GM21526 (cell line): ENCODE data around the gene MCCC1.
"Not testable (repeated sequence)": the region's sequence is repeated elsewhere in the genome, so short reads cannot be mapped to it uniquely, and the experiment has no call there.

Source experiments
- ATAC-seq: cut with Tn5 transposase; IDR thresholded peaks from one replicate; pipeline ENCODE4 v1.9.1; 2021; ENCODE audit warnings: moderate library complexity; ENCODE audit not compliant: unreplicated experiment, low FRiP score

Gene MCCC1

DNA sequence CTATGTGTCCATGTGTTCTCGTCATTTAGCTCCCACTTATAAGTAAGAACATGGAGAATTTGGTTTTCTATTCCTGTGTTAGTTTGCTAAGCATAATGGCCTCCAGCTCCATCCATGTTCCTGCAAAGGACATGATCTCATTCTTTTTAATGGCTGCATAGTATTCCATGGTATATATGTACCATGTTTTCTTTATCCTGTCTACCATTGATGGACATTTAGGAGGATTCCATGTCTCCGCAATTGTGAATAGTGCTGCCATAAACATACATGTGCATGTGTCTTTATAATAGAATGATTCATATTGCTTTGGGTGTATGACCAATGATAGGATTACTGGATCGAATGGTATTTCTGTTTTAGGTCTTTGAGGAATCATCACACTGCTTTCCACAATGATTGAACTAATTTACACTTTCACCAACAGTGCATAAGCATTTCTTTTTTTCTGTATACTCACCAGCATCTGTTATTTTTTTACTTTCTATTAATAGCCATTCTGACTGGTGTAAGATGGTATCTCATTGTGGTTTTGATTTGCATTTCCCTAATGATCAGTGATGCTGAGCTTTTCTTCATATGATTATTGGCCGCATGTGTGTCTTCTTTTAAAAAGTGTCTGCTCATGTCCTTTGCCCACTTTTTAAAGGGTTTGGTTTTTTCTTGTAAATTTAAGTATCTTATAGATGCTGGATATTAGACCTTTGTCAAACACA lies 105.7 kb downstream of the MCCC1 start:
- ATAC-seq, result not testable (repeated sequence)

DNA sequence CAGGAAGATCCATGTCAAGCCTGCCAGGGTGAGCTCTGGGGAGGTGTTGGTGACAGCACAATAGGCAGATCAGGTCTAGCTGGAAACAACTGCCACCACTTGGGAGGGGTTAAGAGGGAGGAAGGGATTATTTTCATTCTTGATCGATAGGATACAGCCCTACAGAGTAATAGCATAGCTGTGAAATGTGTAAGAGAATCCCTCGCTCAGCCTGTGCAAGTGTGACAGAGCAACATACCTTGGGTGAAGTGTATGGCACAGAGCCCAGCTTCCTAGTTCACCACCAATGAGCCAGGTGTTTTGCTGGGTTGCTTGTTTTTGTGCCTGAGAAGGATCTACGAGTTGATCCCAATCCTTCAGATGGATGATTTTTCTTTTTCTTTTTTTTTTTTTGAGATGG lies 109.7 kb downstream of the MCCC1 start:
- ATAC-seq, result no peak

DNA sequence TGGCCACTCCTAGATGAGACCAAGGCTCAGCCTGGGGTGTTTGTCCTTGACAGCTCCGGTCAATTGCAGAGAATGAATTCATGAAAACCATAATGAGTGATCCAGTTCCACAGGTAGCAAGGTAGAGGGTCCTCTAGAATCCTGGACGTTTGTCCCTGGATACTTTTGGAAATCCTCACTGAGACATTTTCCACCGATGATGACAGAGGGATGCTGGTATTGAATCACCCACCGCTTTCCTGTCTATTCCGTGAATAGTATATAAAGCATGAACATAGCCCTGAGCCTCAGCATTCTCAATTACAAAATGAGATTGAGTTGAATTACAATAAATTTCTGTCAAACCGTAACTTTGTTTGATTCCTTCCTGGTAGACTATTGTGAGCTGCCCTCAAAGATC lies 113.3 kb downstream of the MCCC1 start:
- ATAC-seq, result no peak

DNA sequence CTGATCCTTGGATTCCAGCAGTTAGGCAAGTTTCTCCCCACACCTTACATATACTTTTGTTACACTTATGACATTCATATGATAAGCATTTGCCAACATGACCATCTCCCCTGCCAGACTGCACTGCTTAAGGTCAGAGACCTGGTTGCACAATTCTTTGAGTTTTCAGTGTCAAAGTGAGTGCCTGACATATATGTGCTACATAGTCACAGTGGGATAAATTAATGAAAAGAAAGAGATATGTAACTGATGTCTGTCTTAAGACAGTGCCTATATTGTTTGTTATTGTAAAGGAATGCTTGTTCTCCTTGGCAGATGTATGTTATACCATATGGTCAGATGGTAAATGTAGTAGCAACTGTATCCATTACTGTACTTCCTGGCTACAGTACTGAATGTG lies 115.4 kb downstream of the MCCC1 start:
- ATAC-seq, result no peak

DNA sequence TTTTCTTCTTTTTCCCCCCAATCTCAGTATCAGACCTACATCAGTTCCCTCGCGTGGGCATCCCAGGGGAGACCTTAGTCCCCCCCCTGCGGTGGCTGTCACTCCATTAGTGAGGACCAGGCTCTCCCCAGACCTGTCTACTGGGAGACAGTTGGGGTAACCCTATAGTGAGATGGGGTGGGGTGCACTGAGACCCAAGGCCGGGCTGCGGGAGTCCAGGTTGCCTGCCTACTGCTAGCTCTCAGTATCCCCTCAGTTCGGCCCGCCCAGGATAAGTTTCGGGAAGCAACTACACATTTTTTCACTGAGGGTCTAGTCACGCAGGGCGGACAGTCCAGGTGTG lies 118.3 kb downstream of the MCCC1 start:
- no peak for ATAC-seq

DNA sequence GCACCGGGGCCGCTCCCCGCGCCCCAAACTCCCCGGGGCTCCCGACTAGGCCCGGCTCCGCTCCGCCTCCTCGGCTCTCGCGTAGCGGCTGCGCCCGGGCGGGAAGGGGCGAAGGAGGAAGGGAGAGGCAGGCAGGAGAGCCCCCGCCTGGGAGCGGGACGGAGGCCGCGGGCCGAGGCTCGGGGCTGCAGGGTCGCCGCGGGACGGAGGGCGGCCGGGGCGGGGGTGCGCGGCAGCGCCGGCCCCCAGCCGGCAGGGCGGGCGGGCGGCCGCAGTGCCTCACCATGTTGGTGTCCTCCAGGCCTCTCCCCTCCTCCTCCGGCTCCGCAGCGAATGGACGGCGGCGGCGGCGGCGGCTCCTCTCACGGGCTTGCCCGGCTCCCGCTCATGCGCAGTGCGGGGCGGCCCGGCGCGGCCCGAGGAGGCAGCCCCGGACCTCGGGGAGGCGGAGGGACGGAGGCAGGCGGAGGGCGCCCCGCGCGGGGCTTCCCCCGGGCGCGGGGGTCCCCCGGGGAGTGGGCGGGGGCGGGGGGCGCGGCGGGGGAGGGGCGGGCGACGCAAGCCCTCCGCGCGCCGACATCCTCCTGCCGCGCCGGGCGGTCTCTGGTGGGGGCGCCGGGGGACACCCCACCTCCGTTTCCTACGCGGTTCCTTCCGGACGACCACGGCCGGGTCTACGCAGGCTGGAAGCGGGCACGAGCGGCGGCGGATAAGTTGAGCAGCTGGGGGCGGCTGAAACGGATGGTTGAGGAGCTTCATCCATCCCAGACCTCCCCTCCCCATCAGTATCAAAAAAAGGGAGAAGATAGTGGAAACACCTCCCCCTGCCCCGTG lies 118.9 kb downstream of the MCCC1 start, which contains the start of gene DCUN1D1:
Gene DCUN1D1, minus strand, starts transcription at position 335 of the 834 bp plus-strand sequence. Its CDS starts 49 bp downstream, at position 286.
- peak; percentile 85 for ATAC-seq

DNA sequence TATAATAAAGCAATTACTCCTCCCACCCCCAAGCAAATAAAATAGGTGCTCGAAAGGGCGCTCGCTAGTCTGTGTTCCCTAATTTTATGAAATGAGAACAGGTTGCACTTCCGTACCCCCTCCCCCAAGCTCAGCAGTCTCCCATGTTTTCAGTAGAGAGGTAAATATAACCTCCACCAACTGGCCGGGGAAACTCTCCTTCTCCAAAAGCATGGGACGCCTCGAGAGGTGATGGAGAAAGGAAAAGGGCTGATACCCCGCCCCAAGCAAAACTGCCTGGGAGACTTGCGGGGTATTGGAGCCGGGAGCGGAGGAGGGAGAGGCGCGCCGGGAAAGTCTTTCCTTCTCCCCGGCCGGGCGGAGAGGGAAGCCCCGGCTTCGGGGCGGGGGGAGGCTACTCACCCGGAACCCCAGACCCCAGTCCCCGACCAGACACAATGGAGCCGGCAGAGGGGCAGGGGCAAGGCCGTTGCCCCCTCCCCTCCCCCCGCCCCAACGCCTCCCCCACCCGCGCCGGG lies 119.6 kb downstream of the MCCC1 start:
- ATAC-seq, result peak; percentile 16

DNA sequence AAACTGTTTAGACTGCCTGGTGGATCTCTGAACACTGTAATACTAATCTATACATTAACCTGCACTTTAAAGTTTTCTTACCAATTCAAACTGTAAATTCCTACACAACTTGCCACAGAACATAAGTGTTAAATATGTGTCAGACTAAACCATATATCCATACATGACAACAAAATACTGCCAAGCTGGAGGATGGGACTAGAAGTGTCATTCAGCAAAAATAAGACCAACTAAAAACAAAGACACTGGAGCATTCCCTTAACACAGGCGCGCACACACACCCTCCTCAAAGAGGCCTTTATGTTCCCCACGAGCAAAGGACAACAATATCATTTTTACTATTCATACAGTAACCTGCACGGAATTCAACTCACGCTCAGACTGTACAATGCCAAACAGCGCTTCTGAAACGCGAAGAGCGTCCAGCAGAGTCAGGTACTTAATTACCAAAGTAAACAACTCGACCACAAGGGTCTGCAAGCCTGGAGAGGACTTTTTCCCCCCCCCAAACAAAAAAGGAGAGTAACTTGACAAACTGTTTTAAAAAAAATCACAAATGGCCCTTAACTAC lies 120.1 kb downstream of the MCCC1 start:
- no peak for ATAC-seq

DNA sequence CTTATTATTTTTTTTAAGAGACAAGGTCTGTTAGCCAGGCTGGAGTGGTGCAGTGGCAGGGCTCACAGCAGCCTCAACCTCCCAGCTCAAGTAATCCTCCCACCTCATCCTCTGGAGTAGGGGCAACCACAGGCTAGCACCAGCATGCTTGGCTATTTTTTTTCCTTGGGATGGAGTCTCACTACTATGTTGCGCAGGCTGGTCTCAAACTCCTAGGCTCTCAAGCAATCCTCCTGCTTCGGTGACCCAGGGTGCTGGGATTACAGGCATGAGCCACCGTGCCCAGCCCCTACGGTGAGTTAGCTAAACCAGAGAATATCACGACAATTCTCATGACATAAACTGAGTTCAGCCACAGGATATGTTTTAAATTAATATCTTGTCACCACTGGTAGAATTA lies 120.9 kb downstream of the MCCC1 start:
- ATAC-seq, result no peak

DNA sequence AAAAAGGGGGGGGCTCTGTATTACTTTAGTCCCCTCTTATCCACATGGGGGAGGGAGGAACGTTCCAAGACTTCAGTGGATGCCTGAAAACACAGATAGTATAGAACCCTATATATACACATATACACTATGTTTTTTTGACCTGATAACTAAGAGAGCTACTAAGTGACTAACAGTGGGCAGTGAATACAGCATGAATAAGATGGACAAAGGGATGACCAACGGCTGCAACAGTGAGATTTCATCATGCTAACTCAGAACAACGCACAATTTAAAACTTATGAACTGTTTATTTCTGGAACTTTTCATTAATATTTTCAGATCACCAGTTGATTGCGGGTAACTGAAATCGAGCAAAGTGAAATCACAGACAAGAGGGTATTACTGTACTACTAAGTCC lies 126.2 kb downstream of the MCCC1 start:
- ATAC-seq, result no peak

DNA sequence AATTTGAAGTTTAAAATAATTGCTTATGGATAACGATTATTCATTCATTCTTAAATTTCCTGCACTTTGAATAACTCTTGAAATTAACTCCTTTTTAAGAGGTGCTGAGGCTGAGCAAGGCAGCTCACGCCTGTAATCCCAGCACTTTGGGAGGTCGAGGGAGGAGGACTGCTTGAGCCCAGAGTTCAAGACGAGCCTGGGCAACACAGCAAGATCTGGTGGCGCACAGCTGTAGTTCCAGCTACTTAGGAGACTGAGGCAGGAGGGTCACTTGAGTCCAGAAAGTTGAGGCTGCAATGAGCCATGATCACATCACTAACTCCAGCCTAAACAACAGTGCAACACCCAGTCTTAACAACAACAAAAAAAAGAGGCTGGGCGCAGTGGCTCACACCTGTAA lies 126.9 kb downstream of the MCCC1 start:
- no peak for ATAC-seq

DNA sequence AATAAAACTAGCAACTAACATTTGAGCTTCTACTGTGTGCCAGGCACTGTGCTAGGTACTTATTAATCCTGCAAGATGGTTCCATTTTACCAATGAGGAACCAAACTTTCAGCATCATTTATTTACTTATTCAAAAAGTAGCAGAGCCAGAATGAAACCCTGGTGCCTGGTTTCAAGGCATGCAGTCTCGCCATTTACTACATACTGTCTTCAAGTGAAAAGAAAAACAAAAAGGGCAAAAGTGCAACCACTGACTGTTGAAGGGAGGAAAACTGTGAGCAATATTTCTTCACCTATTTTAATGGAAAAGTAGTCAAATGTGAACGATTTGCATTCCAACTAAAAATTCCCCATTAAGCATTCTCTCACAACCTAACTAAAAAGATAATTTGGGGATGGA lies 127.7 kb downstream of the MCCC1 start:
- no peak for ATAC-seq

DNA sequence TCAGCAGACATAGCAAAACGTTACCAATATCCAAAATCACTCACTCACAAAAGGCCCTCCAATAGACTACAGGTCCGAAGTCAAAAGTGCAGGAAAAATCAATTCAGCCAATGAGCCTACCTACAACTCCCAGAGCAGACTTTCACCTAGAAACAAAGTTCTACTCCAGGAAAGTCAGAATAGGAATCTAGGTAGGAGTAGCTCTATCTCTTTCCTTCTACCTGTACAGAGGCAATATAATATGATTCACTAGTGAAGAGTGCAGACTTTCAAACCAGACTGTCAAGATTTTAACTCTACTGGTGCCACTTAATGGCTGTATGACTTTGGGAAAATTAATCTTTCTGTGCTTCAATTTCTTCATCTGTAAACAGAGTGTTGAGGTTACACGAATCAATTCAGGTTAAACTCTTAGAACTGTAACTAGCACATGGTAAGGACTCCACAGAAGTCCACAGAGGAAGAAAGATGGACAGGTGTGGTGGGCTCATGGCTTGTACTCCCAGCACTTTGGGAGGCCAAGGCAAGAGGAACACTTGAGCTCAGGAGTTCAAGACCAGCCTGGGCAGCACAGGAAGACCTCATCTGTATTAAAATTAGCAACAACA lies 128.4 kb downstream of the MCCC1 start:
- no peak for ATAC-seq

DNA sequence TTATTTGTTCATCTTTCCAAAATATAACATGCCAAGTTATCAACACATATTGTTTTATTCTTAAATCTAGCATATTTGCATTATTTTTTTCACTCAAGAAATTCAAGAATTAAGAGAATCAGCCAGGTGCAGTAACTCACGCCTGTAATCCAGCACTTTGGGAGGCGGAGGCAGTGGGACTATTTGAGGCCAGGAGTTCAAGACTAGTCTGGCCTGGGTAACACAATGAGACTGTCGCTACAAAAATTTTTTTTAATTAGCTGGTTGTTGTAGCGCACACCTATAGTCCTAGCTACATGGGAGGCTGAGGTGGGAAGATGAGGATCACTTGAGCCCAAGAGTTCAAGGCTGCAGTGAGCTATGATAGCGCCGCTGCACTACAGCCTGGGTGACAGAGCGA lies 129.4 kb downstream of the MCCC1 start:
- ATAC-seq, result no peak

DNA sequence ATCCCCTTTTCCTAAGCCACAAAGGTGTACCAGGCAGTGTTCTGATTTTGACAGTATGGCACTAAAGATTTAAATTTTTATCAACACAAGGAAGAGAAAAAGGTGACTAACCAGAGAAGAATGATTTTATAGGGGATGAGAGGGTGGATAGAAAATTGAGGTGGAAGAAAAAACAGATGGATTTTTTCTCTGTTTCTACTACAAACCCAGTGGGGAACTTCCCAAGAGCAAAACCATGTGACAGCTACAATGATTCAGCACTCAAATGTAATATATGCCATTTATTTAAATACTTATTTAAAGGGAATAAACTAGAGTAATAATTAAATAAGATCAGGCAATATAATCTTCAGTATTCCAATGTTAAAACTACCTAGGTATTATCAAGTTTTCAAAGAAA lies 130.0 kb downstream of the MCCC1 start:
- no peak for ATAC-seq

DNA sequence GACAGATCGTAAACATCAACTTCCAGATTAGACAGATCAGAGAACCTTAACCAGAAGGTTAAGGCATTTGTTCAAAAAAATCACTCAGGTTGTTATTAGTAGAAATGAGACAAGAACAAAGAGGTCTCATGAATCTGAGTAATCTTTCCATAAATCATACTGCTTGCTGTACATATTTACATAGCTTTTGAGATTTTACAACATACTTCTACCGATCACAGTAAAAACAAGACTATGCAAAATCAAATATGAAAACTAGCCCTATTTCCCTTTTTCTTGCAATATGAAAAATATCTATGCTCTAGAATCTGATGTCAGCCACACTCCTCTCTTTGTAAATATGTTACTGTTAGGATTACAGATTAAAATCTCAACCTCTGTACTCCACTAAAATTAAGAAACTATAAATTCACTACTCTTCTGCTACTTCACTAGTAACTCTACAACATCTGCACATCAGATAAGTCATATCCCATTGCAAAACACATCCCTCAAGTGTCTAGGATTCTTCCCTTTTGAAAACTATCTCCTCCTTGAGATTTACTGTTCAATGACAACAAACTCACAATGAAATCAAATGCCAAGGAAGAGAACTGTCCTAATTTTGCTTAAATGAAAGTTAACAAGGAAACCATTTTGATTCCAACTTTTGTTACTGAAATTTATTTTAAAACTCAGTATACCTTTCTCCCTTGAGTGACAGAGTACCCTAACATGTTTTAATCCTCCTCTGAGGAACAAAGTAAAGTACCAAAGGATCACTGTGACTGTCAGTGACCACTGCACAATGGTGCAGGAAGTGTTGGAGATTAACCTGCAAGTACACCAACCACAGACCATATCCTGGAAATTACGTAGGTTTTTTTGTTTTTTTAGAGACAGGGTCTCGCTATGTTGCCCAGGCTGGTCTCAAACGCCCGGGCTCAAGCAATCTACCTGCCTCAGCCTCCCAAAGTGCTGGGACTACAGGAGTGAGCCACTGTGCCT lies 131.8 kb downstream of the MCCC1 start:
- peak; percentile 44 for ATAC-seq

DNA sequence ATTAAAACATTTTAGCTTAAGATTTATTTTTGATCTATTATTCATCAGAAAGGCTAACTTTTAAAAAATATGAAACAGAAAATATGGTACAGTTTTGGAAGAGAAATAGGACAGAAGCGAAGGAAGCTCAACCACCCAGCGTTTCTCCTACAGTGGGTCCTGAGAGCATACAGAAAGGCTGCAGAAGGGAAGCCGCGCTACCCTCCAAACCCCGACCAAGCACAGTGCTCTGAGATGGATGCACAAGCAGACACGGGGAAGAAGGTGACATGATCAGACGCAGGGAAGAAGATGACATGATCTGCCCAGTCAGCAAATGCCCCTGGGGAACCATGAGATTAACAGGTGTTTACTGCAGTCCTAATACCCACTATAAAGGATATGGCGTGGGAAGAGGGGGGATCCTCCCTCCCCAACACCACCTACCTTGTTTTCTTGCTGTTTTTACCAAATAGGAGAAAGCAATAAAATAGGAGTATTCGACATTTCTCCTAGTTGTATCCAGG lies 133.4 kb downstream of the MCCC1 start:
- ATAC-seq, result no peak
